ENCODE data around the gene EHBP1L1. TPM values are rescaled to one million over a fixed set of nuclear protein-coding genes. Genes with fewer than 3 reads are reported as not detected.

EHBP1L1 gene
- total RNA-seq, 1 donor from 2014 or later = 128 TPM

GRCh38 chr11:65595131-65595530, 19.3 kb downstream of the EHBP1L1 start:
- no peak for DNase-seq (ENCODE audit: low spot score)

GRCh38 chr11:65595543-65596281, 19.9 kb downstream of the EHBP1L1 start, which contains the start of gene KCNK7:
Gene KCNK7 (minus strand): TSS chr11:65595800. CDS start chr11:65595772, 28 bp downstream.
- no peak for DNase-seq (ENCODE audit: low spot score)

GRCh38 chr11:65596520-65596919, 20.7 kb downstream of the EHBP1L1 start:
- DNase-seq (ENCODE audit: low spot score) = no peak

GRCh38 chr11:65598258-65598699, 22.4 kb downstream of the EHBP1L1 start:
- DNase-seq (ENCODE audit: low spot score) = no peak

GRCh38 chr11:65599216-65599954, 23.5 kb downstream of the EHBP1L1 start:
- DNase-seq (ENCODE audit: low spot score) = no peak

GRCh38 chr11:65599955-65600246, 24.0 kb downstream of the EHBP1L1 start:
- DNase-seq (ENCODE audit: low spot score) = no peak

GRCh38 chr11:65604258-65604657, 28.4 kb downstream of the EHBP1L1 start:
- DNase-seq (ENCODE audit: low spot score) = no peak

GRCh38 chr11:65606876-65607613, 31.2 kb downstream of the EHBP1L1 start:
- DNase-seq (ENCODE audit: low spot score) = peak; percentile 95

- DNase-seq (ENCODE audit: low spot score) = no peak
Measured at GRCh38 chr11:65607614-65608426, 32.0 kb downstream of the EHBP1L1 start.

GRCh38 chr11:65609229-65609628, 33.4 kb downstream of the EHBP1L1 start:
- no peak for DNase-seq (ENCODE audit: low spot score)

- DNase-seq (ENCODE audit: low spot score) = no peak
Measured at GRCh38 chr11:65609665-65610064, 33.8 kb downstream of the EHBP1L1 start.

- no peak for DNase-seq (ENCODE audit: low spot score)
Measured at GRCh38 chr11:65610404-65610803, 34.6 kb downstream of the EHBP1L1 start.

- no peak for DNase-seq (ENCODE audit: low spot score)
Measured at GRCh38 chr11:65611028-65611757, 35.3 kb downstream of the EHBP1L1 start.

GRCh38 chr11:65611758-65612603, 36.1 kb downstream of the EHBP1L1 start:
- no peak for DNase-seq (ENCODE audit: low spot score)

GRCh38 chr11:65612691-65613090, 36.8 kb downstream of the EHBP1L1 start:
- no peak for DNase-seq (ENCODE audit: low spot score)

GRCh38 chr11:65613091-65613928, 37.5 kb downstream of the EHBP1L1 start:
- DNase-seq (ENCODE audit: low spot score) = no peak

GRCh38 chr11:65615229-65615949, 39.5 kb downstream of the EHBP1L1 start, which contains the start of gene PCNX3:
Gene PCNX3 (plus strand): TSS chr11:65615776. CDS start chr11:65616312, 536 bp downstream.
- peak; percentile 100 for DNase-seq (ENCODE audit: low spot score)

- DNase-seq (ENCODE audit: low spot score) = no peak
Measured at GRCh38 chr11:65615950-65616574, 40.2 kb downstream of the EHBP1L1 start.

Measured in mucosa of gallbladder (tissue), 1 donor.